GM21526 (cell line): ENCODE results near the gene COL2A1.

Source experiments
- ATAC-seq: cut with Tn5 transposase; IDR thresholded peaks from one replicate; pipeline ENCODE4 v1.9.1; 2021; ENCODE audit warnings: moderate library complexity; ENCODE audit not compliant: unreplicated experiment, low FRiP score

Gene COL2A1

DNA sequence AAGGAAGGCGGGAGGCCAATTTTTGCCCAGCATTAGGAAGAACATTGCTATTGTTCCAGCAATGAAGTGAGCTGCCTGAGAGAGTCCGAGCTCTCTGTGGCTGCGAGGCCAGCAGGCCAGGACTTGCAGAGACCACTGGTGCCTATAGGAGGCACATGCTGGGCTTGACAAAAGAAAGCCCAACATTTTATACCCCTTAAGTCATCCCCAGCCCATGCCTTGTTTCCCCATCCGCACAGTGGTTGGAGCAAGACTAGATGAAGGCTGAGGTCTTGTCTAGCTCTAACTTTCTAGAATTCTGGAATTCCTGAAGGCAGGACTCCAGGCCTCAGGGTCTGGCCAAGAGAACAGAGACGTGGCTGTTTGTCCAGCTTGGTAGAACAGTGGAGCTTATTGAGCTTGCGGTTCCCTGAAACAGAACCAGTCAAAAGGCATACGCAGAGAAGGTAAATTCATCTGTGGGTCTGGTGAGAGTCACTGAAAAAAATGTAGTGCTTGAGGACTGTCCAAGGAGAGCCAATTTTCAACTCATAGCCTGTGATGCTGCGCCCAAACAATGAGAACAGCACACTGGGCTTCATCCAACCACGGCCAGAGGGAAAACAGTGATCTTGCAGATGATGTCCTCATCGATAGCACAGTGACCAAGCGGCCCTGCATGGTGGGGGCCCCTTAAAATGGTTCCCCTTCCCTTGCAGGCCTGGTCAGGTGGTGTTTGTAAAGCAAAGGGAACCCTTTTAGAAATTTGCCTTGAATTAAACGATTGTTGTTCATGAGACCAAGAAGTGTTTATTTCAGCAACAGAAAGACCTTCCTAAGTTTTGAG is 27.1 kb upstream of the COL2A1 start:
- no peak for ATAC-seq

DNA sequence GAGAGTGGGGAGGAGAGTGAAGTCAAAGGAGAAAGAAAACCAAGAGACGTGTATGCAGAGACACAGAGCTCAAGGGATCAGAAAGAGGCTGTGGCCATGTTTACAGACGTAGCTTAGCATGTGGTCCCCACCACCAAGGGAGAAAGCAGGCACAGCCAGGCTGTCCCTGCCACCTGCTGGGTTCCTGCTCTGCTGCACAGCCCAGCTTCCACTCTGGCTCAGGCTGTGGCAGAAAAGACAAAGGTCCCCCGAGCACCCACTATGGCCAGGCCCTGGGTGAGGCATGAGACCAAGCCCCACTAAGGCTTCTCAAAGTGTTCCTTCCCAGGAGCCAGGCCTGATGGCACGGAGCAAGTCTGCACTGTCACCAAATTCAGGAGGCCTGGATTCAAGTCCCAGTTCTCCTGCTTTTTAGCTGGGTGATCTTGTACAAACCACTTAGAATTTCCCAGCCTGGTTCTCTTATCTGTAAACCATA is 25.9 kb upstream of the COL2A1 start:
- no peak for ATAC-seq

DNA sequence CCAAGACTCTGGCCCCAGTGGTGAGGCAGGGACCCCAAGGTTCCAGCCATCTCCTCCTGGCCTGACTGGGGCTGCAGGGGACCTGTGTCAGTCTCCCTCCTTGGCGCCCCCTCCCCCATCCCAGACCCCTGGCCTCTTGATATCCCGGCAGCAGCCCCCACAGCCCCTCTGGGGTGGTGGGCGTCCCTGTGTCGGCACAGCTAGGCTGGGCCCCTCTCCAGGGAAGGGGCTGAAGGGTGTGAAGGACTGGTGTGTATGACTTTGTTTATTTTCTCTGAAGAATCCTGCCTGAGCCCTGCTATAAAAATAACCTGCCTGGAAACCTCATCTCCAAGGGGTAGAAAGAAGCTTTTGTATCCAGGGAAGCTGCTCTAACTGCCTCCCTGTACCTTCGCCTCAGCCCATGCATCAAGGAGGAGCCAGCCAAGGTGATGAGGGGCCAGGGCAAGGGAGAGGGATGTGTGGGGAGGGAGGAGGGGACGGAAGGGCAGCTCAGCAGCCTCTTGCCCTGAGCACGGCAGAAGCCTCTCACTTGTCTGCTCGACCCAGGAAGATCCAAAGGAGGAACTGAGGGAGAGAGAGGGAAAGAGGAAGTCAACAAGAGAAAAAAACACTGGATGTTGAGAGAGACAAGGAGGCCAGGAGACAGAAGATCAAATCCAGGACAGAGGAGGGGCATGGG is 25.4 kb upstream of the COL2A1 start:
- no peak for ATAC-seq

DNA sequence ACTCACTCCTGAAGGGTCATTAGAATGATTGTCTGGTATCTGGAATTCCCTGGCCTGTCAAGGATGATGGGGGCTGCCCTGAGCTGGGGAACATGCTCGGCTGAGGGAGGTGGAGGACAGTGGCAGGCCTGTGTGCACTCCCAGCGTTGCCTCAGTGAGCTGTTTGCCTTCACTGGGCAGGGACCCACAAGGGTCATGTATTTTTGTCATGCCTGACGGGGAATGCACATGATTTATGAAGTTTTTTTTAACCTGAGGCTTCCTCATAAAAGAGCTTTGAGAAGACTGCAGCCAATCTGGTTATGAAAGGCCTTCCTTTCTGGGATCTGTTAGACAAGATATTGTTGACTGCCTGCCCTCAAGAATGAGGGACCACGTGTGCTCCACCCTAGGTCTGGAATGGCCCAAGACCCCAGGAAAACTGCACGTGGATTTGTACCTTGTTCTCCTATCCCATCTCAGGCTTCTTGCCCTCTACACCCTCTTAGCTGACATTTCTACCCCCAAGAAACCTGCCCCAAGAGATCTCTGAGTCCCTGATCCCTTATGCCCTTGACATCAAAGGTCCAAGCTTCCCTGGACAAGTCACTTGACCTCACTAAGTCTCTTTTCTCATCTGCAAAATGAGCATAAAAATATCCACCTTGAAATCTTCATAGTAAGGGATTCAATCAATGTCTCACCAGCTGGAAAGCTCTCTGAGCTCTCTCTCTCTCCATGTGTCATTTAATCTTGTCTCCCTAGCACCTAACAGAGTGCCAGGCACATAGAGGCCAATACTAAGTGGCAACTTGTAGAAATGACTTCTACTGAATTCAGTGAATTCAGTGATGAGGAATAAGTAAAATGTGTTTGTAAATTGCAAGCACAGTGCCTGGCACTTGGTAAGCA is 24.5 kb upstream of the COL2A1 start:
- no peak for ATAC-seq

DNA sequence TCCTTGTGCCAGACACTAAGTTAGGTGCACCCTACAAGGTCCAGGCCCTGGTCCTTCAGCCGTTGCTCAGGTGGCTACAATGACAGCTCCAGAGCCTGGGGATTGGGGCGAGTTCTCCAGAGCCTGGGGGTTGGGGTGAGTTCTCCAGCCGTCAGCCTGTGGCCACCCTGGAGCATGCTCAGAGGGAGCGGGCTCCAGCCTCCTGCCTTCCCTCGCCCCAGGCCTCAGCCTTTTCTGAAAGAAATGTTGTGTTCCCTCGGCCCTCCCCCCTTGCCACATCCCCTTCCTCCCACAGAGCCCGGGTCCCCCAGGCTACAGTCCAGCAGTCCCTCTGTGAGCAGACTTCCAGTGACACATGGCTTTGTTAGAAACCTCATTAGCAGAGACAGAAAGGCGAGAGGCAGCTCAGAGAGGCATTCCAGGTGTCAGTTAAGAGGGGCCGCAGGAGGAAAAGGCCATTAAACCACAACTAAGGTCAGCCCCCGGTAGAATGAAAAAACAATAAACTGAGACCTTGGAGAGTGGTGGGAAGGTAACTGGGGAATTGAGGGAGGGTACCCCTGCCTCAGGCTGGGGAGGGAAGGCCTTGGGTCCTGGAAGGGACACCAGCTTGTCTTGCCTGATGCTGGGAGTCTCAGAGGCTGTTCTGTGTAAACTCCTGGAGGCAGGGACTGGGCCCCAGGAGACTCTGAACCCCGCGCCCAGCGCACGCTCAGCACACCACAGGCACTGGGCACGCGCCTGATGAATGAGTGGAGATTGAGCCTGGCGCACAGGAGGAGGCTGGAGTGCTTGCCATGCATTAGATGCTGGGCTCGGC is 23.1 kb upstream of the COL2A1 start:
- ATAC-seq = no peak

DNA sequence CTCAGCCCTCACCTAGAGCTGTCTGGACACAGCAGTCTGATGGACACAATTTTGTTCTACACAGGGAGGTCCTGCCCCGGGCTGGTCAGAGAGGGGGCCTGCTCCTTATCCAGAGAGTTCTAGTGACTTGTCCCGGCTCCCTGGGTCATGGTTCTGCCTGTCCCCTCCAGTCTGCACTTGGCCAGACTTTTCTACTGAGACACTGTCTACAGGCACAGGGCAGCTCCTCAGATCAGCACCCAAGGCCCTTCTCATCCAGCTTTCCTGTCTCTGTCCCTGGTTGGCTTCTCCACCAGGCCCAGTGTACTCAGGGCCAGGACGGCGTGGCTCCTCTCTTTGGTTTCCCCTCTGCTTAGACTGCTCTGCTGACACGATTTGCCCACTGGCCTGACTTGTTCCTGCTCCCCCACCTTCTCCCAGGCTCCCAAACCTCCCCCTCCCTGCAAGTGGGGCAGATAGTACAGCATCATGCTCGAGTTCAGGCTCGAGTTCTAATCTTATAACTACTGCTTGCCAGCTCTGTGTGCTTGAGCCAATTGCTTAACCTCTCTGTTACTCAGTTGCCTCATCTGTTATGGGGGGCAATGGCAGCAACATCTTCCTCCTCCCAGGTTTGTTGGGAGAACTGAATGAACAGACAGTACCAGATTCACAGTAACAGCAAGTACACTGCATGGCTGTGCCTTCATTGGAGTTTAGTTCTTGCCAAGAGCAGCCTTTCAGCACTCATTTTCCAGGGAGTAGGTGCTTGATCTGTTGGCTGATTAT is 22.0 kb upstream of the COL2A1 start:
- no peak for ATAC-seq

DNA sequence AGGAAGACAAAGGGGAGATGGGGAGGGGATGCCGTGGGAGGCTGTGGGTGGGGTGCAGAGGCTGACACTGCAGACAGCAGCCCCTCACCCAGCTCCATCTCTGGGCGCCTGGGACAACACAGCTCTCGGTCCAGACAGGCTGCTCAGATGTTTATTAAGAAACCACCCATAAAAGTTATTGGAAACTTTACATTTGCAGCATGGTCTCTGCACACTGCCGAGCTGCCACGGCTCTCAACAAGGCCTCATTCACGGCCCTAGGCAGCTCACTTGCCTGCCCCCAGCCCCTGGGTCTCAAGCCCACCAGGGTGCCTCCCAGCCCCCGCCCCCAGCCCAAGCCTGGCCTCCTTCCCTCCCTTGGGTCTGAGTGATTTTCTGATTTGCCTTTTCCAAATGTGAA is 21.0 kb upstream of the COL2A1 start:
- no peak for ATAC-seq

DNA sequence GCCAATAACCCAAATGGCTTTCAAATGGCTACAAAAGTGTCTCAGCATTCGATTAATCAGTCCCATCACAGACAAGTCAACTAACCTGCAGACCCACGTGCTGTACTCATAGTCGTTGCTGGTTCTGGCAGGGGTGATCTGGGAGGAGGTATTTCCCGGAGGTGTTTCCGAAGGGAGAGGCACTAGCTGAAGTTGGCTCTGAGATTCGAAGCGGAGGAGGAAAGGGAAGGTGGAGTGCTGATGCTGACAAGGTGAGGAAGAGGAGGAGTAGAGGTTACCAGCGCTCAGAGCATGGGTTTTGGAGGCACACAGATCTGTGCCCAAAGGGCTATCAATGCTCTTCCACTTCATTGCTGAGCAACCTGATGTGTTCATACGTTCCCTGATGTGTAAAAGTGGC is 20.5 kb upstream of the COL2A1 start:
- ATAC-seq = no peak

DNA sequence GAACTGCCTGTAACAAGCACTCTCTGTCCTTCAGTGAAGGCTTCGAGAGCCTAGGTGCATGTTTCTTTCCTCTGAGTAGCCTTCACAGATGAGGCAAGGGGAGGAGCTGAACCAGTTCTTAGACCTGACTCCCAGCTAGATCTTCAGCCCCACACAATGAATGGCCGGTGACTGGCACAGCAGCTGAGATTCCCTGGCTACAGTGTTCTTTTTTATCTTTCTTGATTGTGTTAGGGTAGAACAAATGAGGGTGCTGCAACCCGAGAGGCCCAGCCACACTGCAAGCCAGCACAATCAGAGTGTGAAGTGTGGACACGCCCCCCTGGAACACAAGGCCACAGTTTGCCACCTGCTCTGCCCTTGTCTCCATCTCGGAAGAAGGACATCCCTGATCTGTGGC is 19.1 kb upstream of the COL2A1 start:
- ATAC-seq = no peak

DNA sequence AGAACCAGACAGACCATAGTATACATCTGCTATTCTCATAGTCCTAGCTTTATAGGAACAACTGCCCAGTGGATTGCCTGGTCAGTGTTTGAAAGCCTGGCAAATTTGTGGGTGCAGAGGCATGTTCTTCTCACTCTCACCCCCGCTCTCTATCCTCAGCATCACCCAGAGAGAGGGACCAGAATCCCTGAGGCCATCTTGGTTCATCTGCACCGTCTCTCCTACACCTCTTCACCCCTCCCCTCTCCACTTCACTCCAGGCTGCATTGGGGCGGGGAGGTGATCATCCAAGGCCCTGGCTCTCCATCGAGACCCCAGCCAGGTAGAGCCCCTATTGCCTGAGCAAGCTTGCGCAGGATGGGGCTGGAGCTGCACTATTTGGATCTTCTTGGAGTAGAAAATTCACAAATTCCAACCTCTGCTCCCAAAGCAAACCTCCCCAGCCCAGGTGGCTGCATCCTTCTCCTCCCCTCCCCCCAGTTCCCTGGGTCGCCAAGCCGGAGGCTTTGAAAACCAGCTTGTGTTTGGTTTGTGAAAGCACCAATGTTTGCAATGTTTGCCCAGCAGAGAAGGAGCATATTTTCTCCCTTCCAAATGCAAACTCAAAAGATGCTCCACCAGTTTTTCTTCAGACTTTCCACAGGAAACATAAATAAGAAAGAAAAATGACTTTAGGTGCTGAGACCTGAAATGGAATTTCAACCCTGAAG is 18.6 kb upstream of the COL2A1 start:
- ATAC-seq = no peak

DNA sequence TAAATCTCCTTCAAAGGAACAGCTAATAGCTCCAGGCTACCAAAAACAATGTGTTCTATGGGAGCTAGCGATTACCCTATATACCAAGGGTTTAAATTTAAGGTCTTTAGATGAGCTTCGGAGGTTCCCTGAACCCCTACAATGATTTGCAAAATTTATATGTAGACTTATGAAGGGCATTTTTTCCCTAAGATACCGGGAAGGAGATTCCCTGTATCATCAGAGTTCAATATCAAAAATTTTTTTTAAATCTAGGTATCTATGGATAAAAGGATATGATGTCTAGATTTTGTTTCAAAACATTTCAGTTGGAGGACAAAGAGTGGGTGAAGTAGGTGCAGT is 17.9 kb upstream of the COL2A1 start:
- no peak for ATAC-seq

DNA sequence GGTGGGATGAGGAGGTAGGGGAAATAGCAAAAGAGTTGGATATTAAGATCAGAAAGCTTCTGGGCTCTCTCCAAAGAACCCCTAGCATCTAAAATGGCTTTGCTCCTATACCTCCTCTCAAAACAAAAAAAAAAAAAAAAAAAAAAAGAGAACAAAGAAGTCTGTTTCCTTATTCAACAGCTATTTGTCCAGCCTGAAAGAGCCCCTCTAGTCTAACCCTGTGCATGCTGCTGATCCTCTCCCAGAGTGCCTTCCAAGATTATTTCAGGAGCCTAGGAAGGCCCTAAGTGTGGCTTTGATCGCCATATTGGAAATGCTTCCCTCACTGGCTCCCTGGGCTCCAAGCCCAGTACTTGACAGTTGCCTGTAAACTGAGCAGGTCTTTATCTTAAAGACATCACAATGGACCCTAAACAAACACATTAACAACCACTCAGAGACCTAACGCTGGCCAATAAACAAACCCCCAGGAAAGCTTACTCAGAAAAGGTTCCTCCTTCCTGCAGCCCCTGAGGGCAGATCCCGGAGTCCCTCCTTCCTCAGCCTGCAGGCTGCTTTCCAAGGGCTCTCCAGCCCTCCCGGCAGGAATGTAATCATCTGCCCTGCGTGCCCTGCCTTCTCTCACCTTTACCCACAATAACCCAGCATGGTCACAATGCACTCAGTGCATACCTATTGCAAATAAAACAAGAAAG is 17.4 kb upstream of the COL2A1 start:
- ATAC-seq = no peak

DNA sequence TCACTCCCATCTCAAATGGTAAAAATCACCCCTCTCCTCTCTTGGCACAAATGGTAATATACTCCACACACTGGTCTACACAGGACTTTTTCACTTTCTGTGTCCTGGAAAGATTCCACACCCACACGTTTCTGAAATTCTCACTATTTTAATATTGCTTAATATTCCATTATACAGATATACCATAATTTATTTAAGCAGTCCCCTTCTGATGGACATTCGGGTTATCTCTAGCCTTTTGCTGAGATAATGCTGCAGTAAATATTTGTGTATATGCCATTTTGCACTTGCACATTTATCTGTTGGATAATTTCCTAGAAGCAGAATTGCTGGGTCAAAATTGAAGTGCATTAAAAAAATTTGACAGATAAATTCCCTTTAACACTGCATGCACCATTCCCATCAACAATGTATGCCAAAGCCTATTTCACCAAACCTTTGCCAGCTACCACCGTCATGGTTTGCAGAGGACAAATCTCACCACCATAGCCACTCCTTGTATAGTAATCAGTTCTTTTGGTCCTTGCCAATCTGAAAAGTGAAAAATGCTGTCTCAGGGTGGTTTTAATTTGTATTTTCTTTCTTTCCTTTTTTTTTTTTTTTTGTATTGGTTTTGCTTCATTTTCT is 15.5 kb upstream of the COL2A1 start:
- ATAC-seq = no peak

DNA sequence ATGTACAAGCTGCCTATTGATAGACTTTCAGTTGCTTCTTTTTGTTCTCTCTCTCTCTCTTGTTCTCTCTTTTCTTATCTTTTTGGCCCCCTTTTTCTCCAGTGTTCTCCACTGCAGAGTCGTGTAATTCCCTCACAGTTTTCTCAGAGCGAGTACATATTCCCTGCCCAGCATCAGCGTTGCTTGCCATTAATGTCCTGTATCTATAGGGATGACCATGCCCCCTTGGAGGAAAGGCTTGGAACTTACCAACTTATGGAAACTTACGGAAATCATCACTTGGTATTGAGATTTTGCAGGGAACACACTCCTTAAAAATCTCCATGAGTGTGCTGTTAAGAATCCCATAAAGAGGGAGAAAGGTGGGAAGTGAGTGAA is 14.3 kb upstream of the COL2A1 start:
- ATAC-seq = no peak

DNA sequence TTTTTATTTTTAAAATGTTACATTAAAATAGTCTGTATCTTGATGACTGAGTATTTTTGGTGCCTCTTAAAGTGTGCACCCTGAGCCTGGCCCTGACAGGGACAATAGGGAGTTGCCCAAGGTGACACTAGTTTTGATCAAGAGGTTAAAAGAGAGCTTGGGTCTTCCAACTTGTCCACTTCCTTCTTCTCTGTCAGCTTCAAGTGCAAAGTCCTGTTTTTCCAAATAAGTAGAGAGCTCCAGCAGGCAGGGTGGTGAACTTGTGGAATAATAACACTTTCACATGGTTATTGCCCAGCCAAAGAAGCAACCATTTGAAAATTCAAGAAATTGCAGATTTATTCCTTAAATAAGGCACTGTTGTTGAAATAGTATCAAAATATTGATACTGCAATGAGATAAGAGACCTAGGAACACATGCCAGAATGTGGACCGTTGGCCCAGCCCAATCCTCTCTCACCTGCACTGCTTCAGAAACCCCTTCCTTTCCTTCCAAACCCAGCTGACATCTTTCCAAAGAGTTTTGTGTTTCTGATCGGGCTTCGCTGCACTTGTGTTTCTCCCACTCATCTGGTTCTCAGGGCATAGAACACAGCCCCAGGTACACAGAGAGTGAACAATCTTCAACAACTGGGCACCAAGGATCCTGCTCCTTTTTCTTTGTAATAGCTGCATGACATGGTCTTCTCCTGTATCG is 13.8 kb upstream of the COL2A1 start:
- ATAC-seq = no peak

DNA sequence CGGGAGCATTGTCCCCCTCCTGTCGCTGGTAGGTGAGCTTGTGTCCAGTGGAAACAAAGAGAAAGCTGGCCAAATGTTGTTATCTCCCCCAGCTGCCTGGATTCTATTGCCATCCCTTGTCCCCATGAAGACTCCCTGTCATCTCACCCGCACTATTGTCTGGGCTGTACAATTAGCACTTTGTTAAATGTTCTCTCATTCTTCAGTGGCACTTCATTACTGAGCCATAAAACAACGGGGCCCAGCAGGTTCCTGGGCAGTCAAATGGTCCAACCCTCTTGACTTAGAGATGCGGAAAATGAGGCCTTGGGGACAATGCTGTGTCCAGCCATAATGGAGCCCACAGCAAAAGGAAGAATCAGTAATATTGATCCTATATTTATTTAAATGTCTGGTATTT is 13.2 kb upstream of the COL2A1 start:
- ATAC-seq = no peak

DNA sequence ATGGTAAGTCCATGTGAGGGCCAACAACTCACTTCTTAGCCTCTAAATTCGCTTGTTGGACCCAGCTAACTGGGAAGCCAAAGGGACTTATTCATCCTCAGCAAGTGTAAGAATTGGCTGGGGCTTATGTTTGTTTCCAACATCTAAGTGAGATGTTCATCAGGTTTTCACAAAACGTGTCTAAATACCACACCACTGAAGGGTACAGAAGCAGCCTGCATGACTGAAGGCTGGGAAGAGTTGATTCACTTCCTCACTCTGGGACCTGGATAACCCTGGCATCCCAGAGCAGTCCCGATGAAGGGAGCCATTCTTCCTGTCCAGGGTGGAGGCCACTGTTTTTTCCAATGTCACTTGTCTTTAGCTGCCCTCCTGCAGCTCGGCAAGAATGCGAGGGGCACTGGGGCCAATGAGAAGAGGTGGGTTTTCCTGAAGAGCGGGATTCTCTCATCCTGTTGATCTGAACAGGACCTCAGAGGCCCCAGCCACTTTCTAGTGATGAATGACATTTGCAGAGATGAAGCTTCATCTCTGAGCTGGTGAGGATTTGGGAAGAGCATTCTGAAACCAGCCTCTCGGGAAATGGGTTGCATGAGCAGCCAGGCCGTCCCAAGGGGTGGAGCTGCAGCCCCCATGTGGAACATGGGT is 12.2 kb upstream of the COL2A1 start:
- ATAC-seq = no peak
